Measurements from ENCODE around the gene PSMB5. TPM values are rescaled to one million over a fixed set of nuclear protein-coding genes. Genes with fewer than 3 reads are reported as not detected.

The PSMB5 gene
- total and polyA plus RNA-seq, 9 of the 15 experiments (the other 6 are each of a cell fraction or from before 2014, with no cell fraction given): 198 to 1,870 (median 269) TPM

GRCh38 chr14:23057757-23058653 lies 23.3 kb upstream of the PSMB5 start (continued):
- TF ChIP-seq ZNF512 (tag; IDR thresholded peaks at IDR 0.05) (no peak), HDAC3 (IDR thresholded peaks at IDR 0.05; ENCODE audit: borderline replicate concordance, partially characterized antibody) (no peak), CCNT2 (IDR thresholded peaks at IDR 0.05; ENCODE audit: borderline replicate concordance, extremely low read depth, insufficient read length, low read depth, low read length) (no peak), ZNF778 (CRISPR knock-in tag; IDR thresholded peaks at IDR 0.05) (no peak), HNRNPK (IDR thresholded peaks at IDR 0.05; ENCODE audit: low read depth, low read length, poor library complexity, severe bottlenecking) (no peak), STAT6 (CRISPR knock-in tag; IDR thresholded peaks at IDR 0.05) (0 out of 2 replicates have a peak, but pooled peaks have one; percentile 45), FOXJ2 (tag; IDR thresholded peaks at IDR 0.05) (no peak), CREB3L1 (IDR thresholded peaks at IDR 0.05; ENCODE audit: borderline replicate concordance, low read depth) (peak; percentile 41; the same call in 1 of the 2 replicates), SMAD1 (IDR thresholded peaks at IDR 0.05; ENCODE audit: low read depth, low read length, partially characterized antibody) (peak; percentile 10), ZNF41 (CRISPR knock-in tag; conservative IDR thresholded peaks at IDR 0.05) (no peak), CTCFL (IDR thresholded peaks at IDR 0.05; ENCODE audit: borderline replicate concordance, insufficient read depth, low read depth, low read length, poor library complexity, severe bottlenecking) (peak; percentile 87), RBM14 (IDR thresholded peaks at IDR 0.05; ENCODE audit: borderline replicate concordance, insufficient read depth, low read depth, low read length) (no peak), ZFX (CRISPR knock-in tag; IDR thresholded peaks at IDR 0.05) (peak; percentile 63), ZNF717 (CRISPR knock-in tag; IDR thresholded peaks at IDR 0.05) (no peak), SMARCA4 (IDR thresholded peaks at IDR 0.05) (no peak), NR2C1 (IDR thresholded peaks at IDR 0.05) (no peak), NR2C1 (tag; IDR thresholded peaks at IDR 0.05) (no peak), SAP30 (IDR thresholded peaks at IDR 0.05; ENCODE audit: borderline replicate concordance, insufficient read depth, low read depth, low read length, poor library complexity, severe bottlenecking) (peak; percentile 73)
